Heart right ventricle (tissue), 16 donors: ENCODE measurements around the gene USP43. TPM values are rescaled to one million over a fixed set of nuclear protein-coding genes. Genes with fewer than 3 reads are reported as not detected.

Source experiments
- ATAC-seq, 8 donors: fragments of 200-7000 bp; cut with Tn5 transposase; one replicate each; pipeline ENCODE4 v1.9.1; 2020; ENCODE audit warnings: mild to moderate bottlenecking in 8 of 8, moderate library complexity in 8 of 8, moderate number of reproducible peaks in 1 of 8
- DNase-seq, 2 donors: peaks; one replicate each; pipeline ENCODE4 v3.0.0-alpha.2; 2020
- H3K27ac ChIP-seq, 10 donors: fragments of 200-600 bp; sonication (generic) in 2 of 10; one replicate each; pipeline versions ENCODE4 v1.5.0 to v1.8.0; 2020 to 2022; ENCODE audit warnings: mild to moderate bottlenecking in 3 of 10
- H3K27me3 ChIP-seq, 7 donors: fragments of 200-600 bp; one replicate each; pipeline ENCODE4 v1.8.0; 2021 to 2022; ENCODE audit warnings: mild to moderate bottlenecking in 2 of 7
- H3K36me3 ChIP-seq, 9 donors: fragments of 200-600 bp; sonication (generic) in 1 of 9; one replicate each; pipeline versions ENCODE4 v1.5.0 to v1.8.0; 2020 to 2022; ENCODE audit warnings: mild to moderate bottlenecking in 2 of 9
- H3K4me1 ChIP-seq, 9 donors: fragments of 200-600 bp; sonication (generic) in 1 of 9; one replicate each; pipeline versions ENCODE4 v1.5.0 to v1.8.0; 2020 to 2022; ENCODE audit warnings: mild to moderate bottlenecking in 4 of 9
- H3K4me3 ChIP-seq, 10 donors: fragments of 200-600 bp; sonication (generic) in 2 of 10; one replicate each; pipeline versions ENCODE4 v1.5.0 to v1.8.0; 2020 to 2022; ENCODE audit warnings: mild to moderate bottlenecking in 7 of 10, moderate library complexity in 2 of 10
- H3K9me3 ChIP-seq, 11 donors: fragments of 200-600 bp in 10 of 11; sonication (generic) in 2 of 11; one replicate each; pipeline versions ENCODE4 v1.5.0 to v1.8.0; 2013 to 2022; ENCODE audit warnings: mild to moderate bottlenecking in 2 of 11, control low read depth in 1 of 11, moderate library complexity in 1 of 11
- CTCF ChIP-seq, 9 donors: fragments of 200-600 bp; sonication (generic) in 2 of 9; IDR thresholded peaks; one replicate each; pipeline versions ENCODE4 v1.5.0 to v1.8.0; 2021 to 2022; ENCODE audit warnings: antibody characterized with exemption in 9 of 9, mild to moderate bottlenecking in 5 of 9, moderate library complexity in 1 of 9
- WGBS, 2 donors: extraction: QIAGEN DNeasy Blood & Tissue Kit; methylation state at CpG; one replicate each; pipeline ENCODE4 v1.1.7; 2013; ENCODE audit warnings: inconsistent platforms in 1 of 2; 5-methylcytosine and 5-hydroxymethylcytosine counted together
- intact Hi-C, 10 donors: fragments of 100-400 bp; cut with DNase I; formaldehyde crosslinking; loops; one replicate each; pipeline versions ENCODE4 v1.11.1 to v1.14.2; 2022
- polyA plus RNA-seq, 2 donors: library from polyadenylated mRNA; stranded (reverse); fragments of 200-250 nt; gene quantifications; one replicate each; pipeline ENCODE4 v1.2.3, GENCODE V29; 2013
- total RNA-seq, 10 donors: library from RNA; stranded (reverse); fragmentation: NEBNext Ultra II Directional in 3 of 10; extraction: Animal tissue kit (Norgen Biotek cat#: 25700) in 3 of 10; gene quantifications; one replicate each; pipeline versions ENCODE4 v1.2.1 to v1.2.4, GENCODE V29; 2021 to 2023
- donor health status: Arrhythmogenic right ventricular cardiomyopathy.
- donor health status: ischemic (EF 13 %, LVEDD 7.1; RV severe dilation, severe dysfunction).
- donor health status: healthy with polysubstance abuse.
- donor health status: DM: no; HTN: yes; CAD: no.
- donor health status: DM: no; HTN: no; CAD: no.
- donor health status: ischemic (EF 25% LVEDD 6.9; RV normal size, moderate dysfunction).
- donor health status: ischemic (EF 25% LVEDD 5.7; RV mildly dilated, moderate dysfunction).
- donor health status: healthy.
- donor health status: DM: yes; HTN: yes; CAD: no.
- donor health status: Ischemic cardiomyopathy.
- donor health status: ischemic (EF 35%, LVEDD 5.7; RV mildly dilated, moderate dysfunction).
- donor health status: nonischemic (EF 11% LVEDD 7.7; RV severe dilation, severe dysfunction).
- donor health status: DM: yes; HTN: yes; CAD: no.
- donor health status: PGD.
- donor health status: ischemic (EF 29% LVEDD 5.4; RV normal size, mild dysfunction).
- donor health status: nonischemic (EF 23%, LVEDD 6.1; RV moderate dilation, normal function).

The USP43 gene
- total and polyA plus RNA-seq, 12 donors, result 0.03 to 0.07 TPM; not detected in 10

GRCh38 chr17:9676820-9677310 is 31.5 kb downstream of the USP43 start:
- DNase-seq (no peak), ATAC-seq (no peak)
- intact Hi-C loops, result no loop called here
- no peaks in the 10 kb centered on the region for H3K36me3 ChIP-seq
- peaks cover 0 to 18% (median 6%) of the 10 kb centered on the region in 11 donors for H3K9me3 ChIP-seq
- H3K4me1 ChIP-seq, result no peaks in the 10 kb centered on the region
- H3K4me3 ChIP-seq, result no peak overlapping the region
- 88 to 91% methylated on average over 4 of the region's 4 CpGs for WGBS, 2 donors
- no peak for TF ChIP-seq CTCF (IDR thresholded peaks at IDR 0.05)
- no peaks in the 10 kb centered on the region for H3K27me3 ChIP-seq
- no peak overlapping the region for H3K27ac ChIP-seq

- peaks cover 0 to 18% (median 6%) of the 10 kb centered on the region in 11 donors for H3K9me3 ChIP-seq
- no peak overlapping the region for H3K4me3 ChIP-seq
- no peak for TF ChIP-seq CTCF (IDR thresholded peaks at IDR 0.05)
- DNase-seq, result no peak
- no peaks in the 10 kb centered on the region for H3K4me1 ChIP-seq
- H3K36me3 ChIP-seq, result no peaks in the 10 kb centered on the region
- no peaks in the 10 kb centered on the region for H3K27me3 ChIP-seq
- no peak for ATAC-seq
- WGBS, 2 donors, result 73% methylated on average over 7 of the region's 7 CpGs
- no peak overlapping the region for H3K27ac ChIP-seq
- intact Hi-C loops, result no loop called here
These were observed 32.1 kb downstream of the USP43 start for GRCh38 chr17:9677411-9677810.

GRCh38 chr17:9677896-9678295 is 32.6 kb downstream of the USP43 start:
- DNase-seq (no peak), ATAC-seq (no peak)
- H3K27me3 ChIP-seq, result no peaks in the 10 kb centered on the region
- H3K4me1 ChIP-seq, result no peaks in the 10 kb centered on the region
- no peaks in the 10 kb centered on the region for H3K36me3 ChIP-seq
- H3K27ac ChIP-seq, result no peak overlapping the region
- intact Hi-C loops, result no loop called here
- no peak for TF ChIP-seq CTCF (IDR thresholded peaks at IDR 0.05)
- H3K9me3 ChIP-seq, result peaks cover 0 to 18% (median 6%) of the 10 kb centered on the region in 11 donors
- WGBS, 2 donors, result 72 to 81% methylated on average over 4 of the region's 4 CpGs
- H3K4me3 ChIP-seq, result no peak overlapping the region

GRCh38 chr17:9684955-9685621 is 39.8 kb downstream of the USP43 start:
- intact Hi-C loops, result no loop called here
- H3K27me3 ChIP-seq, result peaks cover 0 to 4% (median 0%) of the 10 kb centered on the region in 7 donors
- DNase-seq (no peak), ATAC-seq (no peak)
- H3K27ac ChIP-seq, result no peak overlapping the region
- no peak overlapping the region for H3K4me3 ChIP-seq
- TF ChIP-seq CTCF (IDR thresholded peaks at IDR 0.05), result no peak
- WGBS, 2 donors, result 70 to 77% methylated on average over 10 of the region's 10 CpGs
- peaks cover 0 to 6% (median 5%) of the 10 kb centered on the region in 11 donors for H3K9me3 ChIP-seq
- no peaks in the 10 kb centered on the region for H3K4me1 ChIP-seq
- H3K36me3 ChIP-seq, result no peaks in the 10 kb centered on the region
